HL-60 (cell line): ENCODE measurements around the gene SMYD1.

ENCODE experiments used
- CTCF ChIP-seq: IDR thresholded peaks from one replicate; pipeline ENCODE4 v1.5.1; 2011; ENCODE audit warnings: low read length, control low read depth, inconsistent platforms; ENCODE audit not compliant: insufficient read depth
- REST ChIP-seq: IDR thresholded peaks from 2 replicates; pipeline ENCODE4 v1.6.1; 2012; ENCODE audit warnings: low read depth; ENCODE audit not compliant: insufficient replicate concordance

- TF ChIP-seq CTCF (no peak), REST (no peak)
Observed at GRCh38 chr2:88053296-88053695, 14.3 kb upstream of the SMYD1 start.
